Measurements from ENCODE around the gene PTPN20. TPM values are rescaled to one million over a fixed set of nuclear protein-coding genes. Genes with fewer than 3 reads are reported as not detected.

The PTPN20 gene
- total RNA-seq, 1 experiment from 2014 or later = 0.96 TPM

GRCh38 chr10:47049906-47050305 lies 138.7 kb downstream of the PTPN20 start (continued):
- TF ChIP-seq HMGXB4 (CRISPR knock-in tag; IDR thresholded peaks at IDR 0.05) (no peak), ZNF532 (CRISPR knock-in tag; IDR thresholded peaks at IDR 0.05; ENCODE audit: borderline replicate concordance) (no peak), ZNF121 (CRISPR knock-in tag; IDR thresholded peaks at IDR 0.05) (no peak), PRDM15 (CRISPR knock-in tag; IDR thresholded peaks at IDR 0.05) (no peak), USF1 (CRISPR knock-in tag; IDR thresholded peaks at IDR 0.05) (no peak), CDX4 (CRISPR knock-in tag; IDR thresholded peaks at IDR 0.05; ENCODE audit: borderline replicate concordance) (no peak)

GRCh38 chr10:47050618-47051455 lies 139.6 kb downstream of the PTPN20 start:
- ChIA-PET CTCF (interaction anchor here (0.7 to 1.4 kb wide), 6 partner anchors 9 to 261 kb away, joined by 3 to 13 read pairs (median 4); no protein-coding TSS in a partner anchor), POLR2A (no interaction called here)
- H3K36me3 Mint-ChIP-seq = no peaks in the 10 kb centered on the region
- ATAC-seq (peak; percentile 33), DNase-seq (ENCODE audit: low spot score) (no peak)
- no peak overlapping the region for H3K4me3 Mint-ChIP-seq
- no peak overlapping the region for H3K27ac Mint-ChIP-seq
- no peaks in the 10 kb centered on the region; the same call in 1 of the 2 replicates for H3K27me3 Mint-ChIP-seq (ENCODE audit: low read depth)
- H3K4me1 Mint-ChIP-seq = no peaks in the 10 kb centered on the region
- TF ChIP-seq MAX (CRISPR knock-in tag; IDR thresholded peaks at IDR 0.05) = no peak
- no peak for TF ChIP-seq ZNF138 (CRISPR knock-in tag; conservative IDR thresholded peaks at IDR 0.05)
- no peak for TF ChIP-seq NFE2L1 (CRISPR knock-in tag; IDR thresholded peaks at IDR 0.05)
- no peak for TF ChIP-seq GTF2I (CRISPR knock-in tag; conservative IDR thresholded peaks at IDR 0.05)
- TF ChIP-seq ATF2 (CRISPR knock-in tag; IDR thresholded peaks at IDR 0.05; ENCODE audit: borderline replicate concordance, low read depth) = no peak
- TF ChIP-seq ERG (CRISPR knock-in tag; IDR thresholded peaks at IDR 0.05) = no peak
- no peak for TF ChIP-seq RORB (CRISPR knock-in tag; IDR thresholded peaks at IDR 0.05)
- H3K9me3 Mint-ChIP-seq = no peaks in the 10 kb centered on the region

Data from WTC11 (cell line).